ENCODE measurements around the gene SDCBP2.

Gene SDCBP2

GRCh38 chr20:1302685-1303541 lies 26.0 kb downstream of the SDCBP2 start:
- no peak for TF ChIP-seq TCF12 (IDR thresholded peaks at IDR 0.05; ENCODE audit: low read depth)
- no peak for TF ChIP-seq ZBTB7A (IDR thresholded peaks at IDR 0.05; ENCODE audit: low read depth)
- no peak for TF ChIP-seq REST (IDR thresholded peaks at IDR 0.05; ENCODE audit: low read depth)
- TF ChIP-seq RAD21 (IDR thresholded peaks at IDR 0.05; ENCODE audit: low read depth), result no peak
- peak; percentile 89 for TF ChIP-seq NFIC (IDR thresholded peaks at IDR 0.05)

- TF ChIP-seq YY1 (IDR thresholded peaks at IDR 0.05; ENCODE audit: low read depth) (no peak), REST (IDR thresholded peaks at IDR 0.05; ENCODE audit: low read depth) (peak; percentile 43; the same call in 1 of the 2 replicates)
Measured at GRCh38 chr20:1301031-1301529, 27.9 kb downstream of the SDCBP2 start.

GRCh38 chr20:1300083-1300840 lies 28.7 kb downstream of the SDCBP2 start:
- no peak for TF ChIP-seq MAX (IDR thresholded peaks at IDR 0.05)
- no peak for TF ChIP-seq TCF12 (IDR thresholded peaks at IDR 0.05; ENCODE audit: low read depth)
- TF ChIP-seq NFIC (IDR thresholded peaks at IDR 0.05), result no peak

- TF ChIP-seq EP300 (IDR thresholded peaks at IDR 0.05; ENCODE audit: borderline replicate concordance) (no peak), NFIC (IDR thresholded peaks at IDR 0.05) (no peak), RAD21 (IDR thresholded peaks at IDR 0.05; ENCODE audit: low read depth) (no peak), CEBPB (IDR thresholded peaks at IDR 0.05) (no peak), MAX (IDR thresholded peaks at IDR 0.05) (no peak), CREB1 (IDR thresholded peaks at IDR 0.05; ENCODE audit: low read depth) (no peak), TAF1 (IDR thresholded peaks at IDR 0.05; ENCODE audit: low read depth) (no peak), TCF12 (IDR thresholded peaks at IDR 0.05; ENCODE audit: low read depth) (no peak), EGR1 (IDR thresholded peaks at IDR 0.05) (no peak), USF1 (IDR thresholded peaks at IDR 0.05) (no peak), REST (IDR thresholded peaks at IDR 0.05; ENCODE audit: low read depth) (no peak), TEAD4 (IDR thresholded peaks at IDR 0.05) (no peak), FOXM1 (IDR thresholded peaks at IDR 0.05; ENCODE audit: borderline replicate concordance, low read depth) (no peak), ZBTB7A (IDR thresholded peaks at IDR 0.05; ENCODE audit: low read depth) (no peak)
Measured at GRCh38 chr20:1299522-1299921, 29.4 kb downstream of the SDCBP2 start.

- TF ChIP-seq RAD21 (IDR thresholded peaks at IDR 0.05; ENCODE audit: low read depth) (no peak), TAF1 (IDR thresholded peaks at IDR 0.05; ENCODE audit: low read depth) (no peak), CEBPB (IDR thresholded peaks at IDR 0.05) (no peak), FOXM1 (IDR thresholded peaks at IDR 0.05; ENCODE audit: borderline replicate concordance, low read depth) (no peak), MAX (IDR thresholded peaks at IDR 0.05) (no peak), EGR1 (IDR thresholded peaks at IDR 0.05) (no peak), TCF12 (IDR thresholded peaks at IDR 0.05; ENCODE audit: low read depth) (no peak), ZBTB7A (IDR thresholded peaks at IDR 0.05; ENCODE audit: low read depth) (no peak), CREB1 (IDR thresholded peaks at IDR 0.05; ENCODE audit: low read depth) (no peak), NFIC (IDR thresholded peaks at IDR 0.05) (no peak), EP300 (IDR thresholded peaks at IDR 0.05; ENCODE audit: borderline replicate concordance) (no peak), YY1 (IDR thresholded peaks at IDR 0.05; ENCODE audit: low read depth) (no peak)
Measured at GRCh38 chr20:1298888-1299511, 29.9 kb downstream of the SDCBP2 start.
